ENCODE results near the gene PPP4R3B. TPM values are rescaled to one million over a fixed set of nuclear protein-coding genes. Genes with fewer than 3 reads are reported as not detected.

PPP4R3B gene
- total and polyA plus RNA-seq, 2 of the 8 experiments (the other 6 are each of a cell fraction or from before 2014, with no cell fraction given), result 8.5 to 39.1 TPM

DNA sequence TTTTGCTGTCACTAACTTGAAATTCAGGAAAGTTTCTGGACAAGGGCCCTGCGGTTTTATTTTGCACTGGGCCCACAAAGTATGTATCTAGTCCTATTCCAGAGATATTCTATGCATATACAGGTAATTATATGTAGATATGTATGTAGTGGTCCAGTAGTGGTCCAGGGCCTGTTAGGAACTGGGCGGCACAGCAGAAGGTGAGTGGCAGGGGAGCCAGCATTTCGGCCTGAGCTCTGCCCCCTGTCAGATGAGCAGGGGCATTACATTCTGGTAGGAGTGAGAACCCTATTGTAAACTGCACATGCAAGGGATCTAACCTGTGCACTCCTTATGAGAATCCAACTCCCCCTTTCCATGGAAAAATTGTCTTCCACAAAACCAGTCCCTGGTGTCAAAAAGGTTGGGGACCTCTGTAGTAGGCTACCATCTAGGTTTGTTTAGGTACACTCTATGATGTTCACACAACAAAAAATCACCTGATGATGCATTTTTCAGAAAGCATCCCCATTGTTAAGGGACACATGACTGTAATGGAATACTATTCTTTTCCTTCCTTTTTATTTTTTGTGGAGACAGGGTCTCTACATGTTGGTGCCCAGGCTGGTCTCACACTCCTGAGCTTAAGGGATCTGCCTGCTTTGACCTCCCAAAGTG, 2.8 kb upstream of the PPP4R3B start (continued):
- TF ChIP-seq, protein P1, sequence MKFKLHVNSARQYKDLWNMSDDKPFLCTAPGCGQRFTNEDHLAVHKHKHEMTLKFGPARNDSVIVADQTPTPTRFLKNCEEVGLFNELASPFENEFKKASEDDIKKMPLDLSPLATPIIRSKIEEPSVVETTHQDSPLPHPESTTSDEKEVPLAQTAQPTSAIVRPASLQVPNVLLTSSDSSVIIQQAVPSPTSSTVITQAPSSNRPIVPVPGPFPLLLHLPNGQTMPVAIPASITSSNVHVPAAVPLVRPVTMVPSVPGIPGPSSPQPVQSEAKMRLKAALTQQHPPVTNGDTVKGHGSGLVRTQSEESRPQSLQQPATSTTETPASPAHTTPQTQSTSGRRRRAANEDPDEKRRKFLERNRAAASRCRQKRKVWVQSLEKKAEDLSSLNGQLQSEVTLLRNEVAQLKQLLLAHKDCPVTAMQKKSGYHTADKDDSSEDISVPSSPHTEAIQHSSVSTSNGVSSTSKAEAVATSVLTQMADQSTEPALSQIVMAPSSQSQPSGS (IDR thresholded peaks at IDR 0.05; ENCODE audit: low read length), result no peak
- TF ChIP-seq FOSL1 (IDR thresholded peaks at IDR 0.05; ENCODE audit: insufficient read depth, low read depth, low read length), result no peak
- TF ChIP-seq EP300 (IDR thresholded peaks at IDR 0.05; ENCODE audit: borderline replicate concordance in 1 of 2, low read depth in 2 of 2, low read length in 2 of 2), result no peak
- no peak for TF ChIP-seq CHD1 (IDR thresholded peaks at IDR 0.05; ENCODE audit: low read depth, low read length)
- no peak for TF ChIP-seq SAP30 (IDR thresholded peaks at IDR 0.05; ENCODE audit: insufficient read depth, insufficient replicate concordance, low read length)
- TF ChIP-seq, protein P2, sequence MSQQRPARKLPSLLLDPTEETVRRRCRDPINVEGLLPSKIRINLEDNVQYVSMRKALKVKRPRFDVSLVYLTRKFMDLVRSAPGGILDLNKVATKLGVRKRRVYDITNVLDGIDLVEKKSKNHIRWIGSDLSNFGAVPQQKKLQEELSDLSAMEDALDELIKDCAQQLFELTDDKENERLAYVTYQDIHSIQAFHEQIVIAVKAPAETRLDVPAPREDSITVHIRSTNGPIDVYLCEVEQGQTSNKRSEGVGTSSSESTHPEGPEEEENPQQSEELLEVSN (IDR thresholded peaks at IDR 0.05), result no peak
- peak in 1 of 2 experiments; percentile 31; a peak in 2 of 4 replicates for TF ChIP-seq RAD21 (IDR thresholded peaks at IDR 0.05 in 1 of 2, conservative IDR thresholded peaks at IDR 0.05 in 1 of 2; ENCODE audit: low read depth in 2 of 2, low read length in 2 of 2)
- TF ChIP-seq NANOG (IDR thresholded peaks at IDR 0.05; ENCODE audit: insufficient read depth, low read depth, low read length, poor library complexity, severe bottlenecking), result no peak
